GM18505 (cell line): ENCODE results near the gene PRTFDC1.
A peak's percentile ranks its signal among the peaks of the same experiment; 100 is the strongest.

Experiments
- ATAC-seq: cut with Tn5 transposase; IDR thresholded peaks from one replicate; pipeline ENCODE4 v1.9.1; 2021; ENCODE audit not compliant: unreplicated experiment
- POLR2A ChIP-seq: IDR thresholded peaks from 4 replicates; pipeline ENCODE4 v1.6.1; 2011; ENCODE audit warnings: borderline replicate concordance; ENCODE audit not compliant: insufficient read depth, insufficient read length; ENCODE audit errors: extremely low read depth

Gene PRTFDC1

GRCh38 chr10:24917493-24917892 lies 34.9 kb downstream of the PRTFDC1 start:
- no peak for TF ChIP-seq POLR2A
- ATAC-seq, result no peak

GRCh38 chr10:24916365-24916764 lies 36.0 kb downstream of the PRTFDC1 start:
- ATAC-seq, result no peak
- no peak for TF ChIP-seq POLR2A

GRCh38 chr10:24915304-24915703 lies 37.1 kb downstream of the PRTFDC1 start:
- no peak for ATAC-seq
- TF ChIP-seq POLR2A, result no peak

- ATAC-seq, result no peak
Observed at GRCh38 chr10:24914148-24914547, 38.3 kb downstream of the PRTFDC1 start.

GRCh38 chr10:24912215-24912614 lies 40.2 kb downstream of the PRTFDC1 start:
- no peak for ATAC-seq
- TF ChIP-seq POLR2A, result no peak

More at GRCh38 chr10:24914148-24914547, 38.3 kb downstream of the PRTFDC1 start:
- no peak for TF ChIP-seq POLR2A

GRCh38 chr10:24911029-24911428 lies 41.4 kb downstream of the PRTFDC1 start:
- ATAC-seq, result no peak
- TF ChIP-seq POLR2A, result no peak

GRCh38 chr10:24910574-24910973 lies 41.8 kb downstream of the PRTFDC1 start:
- no peak for TF ChIP-seq POLR2A
- ATAC-seq, result no peak

GRCh38 chr10:24908793-24909423 lies 43.5 kb downstream of the PRTFDC1 start:
- ATAC-seq, result no peak
- TF ChIP-seq POLR2A, result no peak

- no peak for ATAC-seq
- TF ChIP-seq POLR2A, result no peak
Observed at GRCh38 chr10:24907956-24908355, 44.5 kb downstream of the PRTFDC1 start.

- no peak for TF ChIP-seq POLR2A
- no peak for ATAC-seq
Observed at GRCh38 chr10:24906372-24906771, 46.0 kb downstream of the PRTFDC1 start.

- TF ChIP-seq POLR2A, result no peak
- no peak for ATAC-seq
Observed at GRCh38 chr10:24904824-24905223, 47.6 kb downstream of the PRTFDC1 start.

- no peak for ATAC-seq
- no peak for TF ChIP-seq POLR2A
Observed at GRCh38 chr10:24902400-24902728, 50.0 kb downstream of the PRTFDC1 start.

GRCh38 chr10:24901686-24902399 lies 50.6 kb downstream of the PRTFDC1 start:
- ATAC-seq, result peak; percentile 41
- no peak for TF ChIP-seq POLR2A
